Measurements from ENCODE around the gene TCF4.

GRCh38 chr18:55579501-55580270, 8.3 kb downstream of the TCF4 start:
- no peak for TF ChIP-seq CTCF (IDR thresholded peaks at IDR 0.05)
- TF ChIP-seq POLR2A (IDR thresholded peaks at IDR 0.05) = no peak
